SIG-M5 treated with dmso at 0.1 percent for 504 hours (cell line): ENCODE data around the gene KAZN.

ENCODE experiments used
- DNase-seq: peaks from one replicate; lab custom pipeline; 2025; ENCODE audit not compliant: unreplicated experiment; lab: John Stamatoyannopoulos, UW

The KAZN gene

DNA sequence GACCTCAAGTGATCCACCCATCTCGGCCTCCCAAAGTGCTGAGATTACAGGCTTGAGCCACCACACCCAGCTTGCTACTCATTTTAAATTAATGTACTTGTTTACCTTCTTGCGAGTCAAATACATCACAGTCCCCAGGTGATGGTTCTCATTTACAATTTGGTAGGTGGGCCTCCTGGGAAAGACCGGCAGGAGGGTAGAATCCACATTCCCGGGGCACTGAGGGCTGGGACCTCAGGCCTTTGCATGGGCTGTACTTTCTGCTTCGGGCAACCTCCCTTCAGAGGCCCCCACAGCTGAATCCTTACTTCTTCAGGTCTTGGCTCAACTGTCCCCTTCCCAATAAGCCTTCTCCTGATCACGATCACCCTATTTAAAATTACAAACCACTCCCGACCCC lies 165.5 kb downstream of the KAZN start:
- DNase-seq: no peak

GRCh38 chr1:14765773-14766172 lies 167.3 kb downstream of the KAZN start:
- DNase-seq: no peak

- no peak for DNase-seq
Observed at GRCh38 chr1:14767075-14767474, 168.6 kb downstream of the KAZN start.

DNA sequence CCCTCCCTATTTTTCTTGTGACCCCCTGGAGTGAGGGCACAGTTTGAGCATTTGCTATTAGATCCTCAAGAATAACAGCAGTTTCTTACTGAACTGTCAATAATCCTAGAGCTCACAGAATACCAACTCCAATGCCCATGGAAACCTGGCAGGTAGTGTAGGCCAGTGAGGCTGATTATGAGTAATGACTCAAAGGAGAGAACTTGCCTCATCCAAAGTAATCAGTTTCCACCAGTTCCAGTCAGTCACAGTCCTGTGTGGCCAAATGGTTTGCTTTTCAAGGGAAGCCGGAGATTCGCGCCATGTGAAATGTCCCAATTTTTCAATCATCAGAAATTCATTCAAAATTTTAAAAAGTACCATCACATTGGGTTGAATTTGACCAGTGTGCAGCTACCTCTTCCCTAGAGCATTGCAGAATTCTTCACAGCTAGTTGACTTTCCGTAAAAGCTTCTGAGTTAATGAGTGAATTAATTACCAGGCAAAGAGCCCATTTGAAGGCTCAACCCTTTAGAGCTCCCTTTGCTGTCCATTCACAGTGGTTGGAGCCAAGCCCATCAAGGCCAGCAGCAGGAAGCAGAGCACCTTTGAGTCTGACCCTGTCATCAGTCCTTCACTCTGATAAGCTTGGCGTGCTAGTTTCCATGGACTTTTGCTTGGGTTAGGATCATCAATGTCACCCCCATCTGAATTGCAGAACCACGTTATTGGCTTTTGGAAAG lies 170.3 kb downstream of the KAZN start:
- no peak for DNase-seq

DNA sequence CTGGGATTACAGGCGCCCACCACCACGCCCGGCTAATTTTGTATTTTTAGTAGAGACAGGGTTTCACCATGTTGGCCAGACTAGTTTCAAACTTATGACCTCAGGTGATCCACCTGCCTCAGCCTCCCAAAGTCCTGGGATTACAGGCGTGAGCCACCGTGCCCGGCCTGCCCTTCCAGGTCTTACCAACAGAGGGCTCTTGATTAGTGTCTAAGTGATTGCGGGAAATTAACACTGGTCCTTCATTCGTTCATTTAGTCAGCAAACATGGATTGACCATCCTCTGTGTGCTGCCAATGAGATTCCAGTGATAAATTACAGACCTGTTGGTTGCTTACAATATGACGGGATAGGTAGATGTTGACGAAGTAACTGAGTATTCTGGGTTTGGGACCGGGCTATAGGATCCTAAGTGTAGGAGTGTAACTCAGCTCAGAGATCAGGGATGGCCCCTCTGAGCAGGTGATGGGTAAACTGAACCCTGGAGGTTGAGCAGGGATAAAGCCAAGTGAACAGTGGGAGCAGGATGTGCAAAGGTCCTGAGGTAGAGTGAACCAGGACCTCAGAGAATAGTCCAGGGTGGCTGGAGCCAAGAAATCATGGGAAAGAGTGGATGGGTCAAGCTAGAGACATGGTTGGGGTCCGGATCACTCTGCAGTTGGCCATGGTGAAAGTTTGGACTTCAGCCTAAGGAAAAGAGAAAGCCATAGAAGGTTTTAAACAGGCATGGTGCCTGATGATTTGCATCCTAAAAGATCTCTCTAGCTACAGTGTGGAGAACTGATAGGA lies 171.2 kb downstream of the KAZN start:
- DNase-seq: no peak

DNA sequence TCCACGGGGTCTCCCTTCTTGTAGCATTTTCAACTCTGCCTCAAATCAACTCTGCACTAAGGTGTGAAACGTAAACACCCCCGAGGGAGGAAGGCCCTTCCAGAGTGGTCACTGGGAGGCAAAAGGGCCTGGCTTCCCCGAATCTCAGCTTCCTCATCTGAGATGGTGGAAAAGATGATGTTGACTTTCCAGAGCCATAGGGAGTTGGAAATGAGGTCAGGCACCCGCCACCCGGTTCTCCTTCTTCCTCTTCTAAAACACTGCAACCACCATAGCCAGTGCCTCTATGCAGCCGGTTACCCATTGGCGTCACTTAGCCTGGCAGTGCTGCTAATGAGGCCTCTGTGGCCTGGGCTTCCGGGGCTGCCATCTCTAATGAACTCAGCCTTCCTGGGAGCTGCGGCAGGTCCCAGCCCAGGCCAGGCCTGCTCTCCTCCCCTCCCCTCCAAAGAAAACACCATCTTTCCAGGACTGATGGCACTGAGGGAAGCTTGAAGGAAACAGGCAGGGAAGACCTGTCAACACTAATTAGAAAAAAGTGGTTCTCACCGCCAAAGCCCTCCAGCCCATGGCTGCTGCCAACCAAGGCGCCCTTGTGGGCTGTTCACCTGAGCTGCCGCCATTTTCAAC lies 175.0 kb downstream of the KAZN start:
- DNase-seq: no peak

DNA sequence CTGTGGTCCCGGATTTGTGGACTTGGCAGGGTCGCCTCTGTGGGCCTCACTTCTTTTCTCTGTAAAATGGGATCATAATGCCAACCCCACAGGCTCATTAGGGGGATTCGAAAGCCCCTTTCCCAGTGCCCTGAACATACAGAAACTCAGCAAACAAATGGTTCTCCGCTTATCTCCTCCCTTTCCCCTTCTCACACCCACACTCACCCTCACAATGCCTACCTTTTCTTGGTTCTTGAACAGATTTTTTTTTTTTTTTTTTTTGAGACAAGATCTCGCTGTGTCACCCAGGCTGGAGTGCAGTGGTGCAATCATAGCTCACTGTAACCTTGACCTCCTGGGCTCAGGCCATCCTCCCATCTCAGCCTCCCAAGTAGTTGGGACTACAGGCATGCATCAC lies 175.7 kb downstream of the KAZN start:
- DNase-seq: no peak

- DNase-seq: no peak
Observed at GRCh38 chr1:14774988-14775387, 176.5 kb downstream of the KAZN start.

GRCh38 chr1:14775434-14775833 lies 176.9 kb downstream of the KAZN start:
- DNase-seq: no peak

GRCh38 chr1:14777516-14778506 lies 179.3 kb downstream of the KAZN start:
- DNase-seq: peak; percentile 85

DNA sequence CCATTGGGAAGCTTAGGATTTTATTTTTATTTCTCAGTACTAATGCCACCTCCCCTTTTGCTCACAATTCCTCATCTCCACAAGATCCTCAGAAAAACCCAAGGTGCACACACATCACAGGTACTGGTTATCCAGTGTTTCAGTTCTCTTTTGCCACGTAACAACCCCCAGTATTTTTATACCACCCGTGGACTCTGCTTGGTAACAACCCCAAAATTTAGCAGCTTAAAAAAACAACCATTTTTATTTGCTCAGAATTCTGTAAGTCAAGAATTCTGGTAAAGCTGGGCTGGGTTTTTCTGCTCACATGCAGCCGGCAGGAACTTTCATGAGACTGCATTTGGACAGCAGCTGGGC lies 180.0 kb downstream of the KAZN start:
- DNase-seq: peak; percentile 71

DNA sequence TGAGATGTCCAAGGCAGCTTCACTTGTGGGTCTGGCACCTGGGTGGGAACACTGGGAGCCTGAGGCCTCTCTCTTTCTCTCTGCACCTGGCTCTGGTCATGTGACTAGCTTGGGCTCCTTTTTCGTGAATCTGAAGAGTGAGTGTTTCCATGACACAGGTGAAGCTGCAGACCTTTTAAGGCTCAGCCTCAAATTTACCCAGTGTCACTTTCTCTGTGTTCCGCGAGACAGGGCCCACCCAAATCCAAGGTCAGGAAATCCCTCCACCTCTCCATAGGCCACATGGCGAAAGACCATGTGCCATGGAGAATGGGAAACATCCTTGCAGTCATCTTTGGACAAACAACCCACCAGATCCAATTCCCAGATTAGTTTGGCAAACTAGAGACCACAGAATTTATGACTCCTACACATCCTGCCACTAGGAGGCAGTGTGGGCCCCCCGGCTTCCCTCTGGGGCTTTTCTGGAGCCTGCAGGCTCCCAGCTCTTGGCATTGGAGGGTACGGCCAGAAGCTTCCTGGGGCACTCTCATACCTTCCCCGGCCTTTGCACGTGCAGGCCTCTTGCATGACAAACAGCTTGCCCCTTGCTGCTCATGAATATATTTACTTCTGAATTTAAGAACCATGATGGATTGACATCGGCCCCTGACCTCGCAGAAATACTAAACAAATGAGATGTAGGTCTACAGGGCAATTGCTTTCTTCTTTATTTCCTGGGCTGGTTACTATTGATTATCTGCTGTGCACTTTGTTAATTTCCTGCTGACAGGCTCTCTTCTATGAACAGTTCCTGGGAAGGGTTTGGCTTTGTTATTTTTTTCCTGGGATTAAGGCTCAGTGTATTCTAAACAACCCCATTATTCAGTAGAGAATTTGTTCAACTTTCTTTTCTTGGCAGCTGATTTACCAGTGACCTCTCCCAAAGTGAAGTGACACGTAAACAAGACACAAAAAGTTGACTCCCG lies 180.7 kb downstream of the KAZN start:
- peak; percentile 39 for DNase-seq

- peak; percentile 95 for DNase-seq
Observed at GRCh38 chr1:14780271-14780670, 181.8 kb downstream of the KAZN start.

DNA sequence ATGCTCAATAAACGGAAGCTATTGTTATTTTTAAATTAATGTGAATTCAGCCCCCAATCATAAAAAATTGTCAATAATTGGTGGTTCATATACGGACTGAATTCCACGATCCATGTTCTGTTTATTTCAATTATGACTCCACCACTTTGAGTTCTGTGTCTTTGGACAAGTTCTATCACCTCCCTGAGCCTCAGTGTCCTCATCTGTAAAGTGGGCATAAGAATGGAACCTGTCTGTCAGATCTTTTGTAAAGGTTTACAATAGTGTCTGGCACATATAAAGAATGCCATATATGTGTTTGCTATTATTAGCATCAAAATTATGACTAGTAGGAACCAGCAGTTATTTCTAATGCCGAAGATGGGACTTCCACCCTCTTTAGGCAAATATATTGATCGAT lies 183.3 kb downstream of the KAZN start:
- no peak for DNase-seq

GRCh38 chr1:14782741-14783591 lies 184.5 kb downstream of the KAZN start:
- DNase-seq: peak; percentile 35

GRCh38 chr1:14783592-14783886 lies 185.1 kb downstream of the KAZN start:
- no peak for DNase-seq

DNA sequence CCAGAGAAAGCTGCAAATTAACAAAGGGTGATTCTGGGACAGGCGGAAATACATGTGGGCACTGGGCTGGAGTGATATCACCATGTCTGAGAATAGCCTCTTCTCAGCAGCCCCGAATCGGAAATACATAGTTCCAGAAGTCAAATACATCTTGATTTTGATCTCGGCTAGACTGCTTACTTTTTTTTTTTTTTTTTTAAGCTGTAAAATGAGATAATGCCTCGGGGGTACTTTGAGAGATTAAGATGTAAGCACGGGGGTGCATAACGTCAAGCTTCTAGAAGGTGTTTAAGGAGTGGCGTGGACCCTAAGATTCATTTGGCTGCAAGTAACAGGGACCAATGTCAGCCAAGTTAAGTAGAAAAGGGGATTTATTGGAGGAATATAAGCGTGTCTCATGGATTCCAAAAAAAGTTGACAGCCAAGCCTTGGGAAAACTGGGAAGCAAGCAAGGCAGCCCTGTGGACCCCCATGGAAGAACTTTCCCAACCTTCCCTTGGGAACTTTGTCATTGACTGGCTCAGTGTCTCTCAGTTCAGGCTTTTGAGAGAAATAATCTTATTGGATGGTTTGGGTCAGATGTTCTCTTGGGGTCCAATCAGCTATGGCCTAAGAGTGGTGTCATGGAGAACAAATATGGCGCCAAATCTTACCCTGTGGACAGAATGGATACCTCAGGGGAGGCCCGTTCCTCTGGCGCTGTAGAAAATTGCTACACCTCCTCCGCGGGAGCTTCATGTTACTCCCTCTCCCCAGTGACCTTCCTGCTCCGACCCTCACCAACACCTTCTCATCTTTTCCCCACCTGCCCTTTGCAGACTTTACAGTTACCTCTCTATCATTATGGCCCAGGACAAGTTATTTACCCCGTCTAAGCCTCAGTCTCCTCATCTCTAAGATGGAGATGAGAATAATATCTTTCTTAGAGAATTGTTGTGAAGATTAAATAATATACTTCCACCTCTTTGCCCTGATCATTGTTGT lies 186.6 kb downstream of the KAZN start:
- no peak for DNase-seq

DNA sequence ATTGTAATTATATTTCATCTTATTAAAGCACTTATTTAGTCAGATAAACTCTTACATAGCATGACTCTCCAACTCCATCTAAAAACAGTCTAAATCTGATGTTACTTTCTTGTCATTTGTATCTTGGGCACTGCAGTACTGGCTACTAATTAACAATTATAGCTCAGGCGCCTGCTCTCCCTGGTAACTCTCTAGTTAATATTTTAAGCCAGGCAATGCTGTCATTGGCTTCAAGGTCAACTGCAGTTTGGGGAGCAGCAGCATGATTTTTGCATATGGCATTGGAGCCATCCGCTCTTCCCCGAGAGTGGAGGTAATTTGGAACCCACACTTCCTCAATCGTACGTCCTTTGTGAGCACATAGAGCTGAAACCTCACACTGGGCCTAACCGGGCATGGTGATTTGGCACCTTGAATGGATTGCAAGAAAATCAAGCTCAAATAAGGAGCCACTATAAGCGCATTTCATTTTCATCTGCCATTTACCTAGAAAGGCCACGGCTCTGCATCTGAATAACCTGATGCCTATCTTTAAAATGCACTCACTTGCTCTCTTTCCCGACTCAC lies 187.7 kb downstream of the KAZN start:
- no peak for DNase-seq
